HepG2 (cell line): ENCODE measurements around the gene ANKRD52. TPM values are rescaled to one million over a fixed set of nuclear protein-coding genes. Genes with fewer than 3 reads are reported as not detected.

Experiments
- ATF5 ChIP-seq: sonication (generic); formaldehyde crosslinking; IDR thresholded peaks from 2 replicates; pipeline ENCODE4 v1.4.0; 2020; ENCODE audit warnings: mild to moderate bottlenecking, low read depth, missing genetic modification reagents
- ERF ChIP-seq: IDR thresholded peaks from 2 replicates; pipeline ENCODE4 v1.6.1; 2018; ENCODE audit warnings: missing biosample characterization, missing genetic modification reagents
- GABPB1 ChIP-seq: IDR thresholded peaks from 2 replicates; pipeline ENCODE4 v1.6.1; 2016; ENCODE audit warnings: mild to moderate bottlenecking, missing genetic modification reagents, moderate library complexity, missing compliant biosample characterization
- NBN ChIP-seq: fragments of 450-650 bp; conservative IDR thresholded peaks from 2 replicates; pipeline ENCODE4 v1.6.1; 2017
- PAX8 ChIP-seq: sonication (generic); formaldehyde crosslinking; IDR thresholded peaks from 2 replicates; pipeline ENCODE4 v1.8.0; 2022; ENCODE audit warnings: mild to moderate bottlenecking, missing genetic modification reagents, borderline replicate concordance
- RARG ChIP-seq: sonication (generic); formaldehyde crosslinking; IDR thresholded peaks from 2 replicates; pipeline ENCODE4 v1.4.0; 2020; ENCODE audit warnings: low read depth, mild to moderate bottlenecking, missing genetic modification reagents
- SYNCRIP ChIP-seq: fragments of 200-400 bp; formaldehyde crosslinking; IDR thresholded peaks from 2 replicates; pipeline ENCODE4 v1.6.1; 2018; ENCODE audit warnings: mild to moderate bottlenecking, low read depth, low read length; ENCODE audit not compliant: insufficient read depth
- TSC22D2 ChIP-seq: sonication (generic); formaldehyde crosslinking; IDR thresholded peaks from 2 replicates; pipeline ENCODE4 v1.5.1; 2020; ENCODE audit warnings: missing genetic modification reagents, mild to moderate bottlenecking, borderline replicate concordance
- ZBTB49 ChIP-seq: sonication (generic); formaldehyde crosslinking; IDR thresholded peaks from 2 replicates; pipeline ENCODE4 v1.4.0; 2020; ENCODE audit warnings: missing genetic modification reagents, borderline replicate concordance
- ZGPAT ChIP-seq: IDR thresholded peaks from 2 replicates; pipeline ENCODE4 v1.6.1; 2016; ENCODE audit warnings: mild to moderate bottlenecking
- ZHX2 ChIP-seq, 2 experiments: sonication (generic) in 1 of 2; formaldehyde crosslinking in 1 of 2; IDR thresholded peaks; 2 replicates each; pipeline versions ENCODE4 v1.6.1 to v1.9.0; 2014 to 2022; ENCODE audit warnings: antibody characterized with exemption in 1 of 2, borderline replicate concordance in 1 of 2, inconsistent platforms in 1 of 2, low read depth in 1 of 2, missing genetic modification reagents in 1 of 2
- ZNF3 ChIP-seq: IDR thresholded peaks from 2 replicates; pipeline ENCODE4 v1.7.0; 2017; ENCODE audit warnings: inconsistent platforms
- ZNF543 ChIP-seq: sonication (generic); formaldehyde crosslinking; IDR thresholded peaks from 2 replicates; pipeline ENCODE4 v1.4.0; 2020; ENCODE audit warnings: mild to moderate bottlenecking, missing genetic modification reagents
- ZNF75D ChIP-seq: sonication (generic); formaldehyde crosslinking; IDR thresholded peaks from 2 replicates; pipeline ENCODE4 v1.8.1; 2023; ENCODE audit warnings: missing genetic modification reagents, mild to moderate bottlenecking, borderline replicate concordance
- polyA plus RNA-seq, 8 experiments: library from polyadenylated mRNA; depleted of rRNA in 3 of 8; stranded (reverse) in 7 of 8; unstranded in 1 of 8; fragments of >200 nt; fragmentation: Illumina TruSeq in 4 of 8; extraction: Trizol in 4 of 8; gene quantifications; 2 replicates each; pipeline versions ENCODE4 v1.2.1 to v1.2.3, GENCODE V29; 2011 to 2016; ENCODE audit warnings: low read depth in 4 of 8, missing spikeins in 1 of 8, mixed read lengths in 1 of 8; ENCODE audit not compliant: insufficient read depth in 1 of 8
- total RNA-seq, 5 experiments: library from RNA; depleted of rRNA; stranded (reverse); fragments of >200 nt; fragmentation: Illumina TruSeq; extraction: Trizol; gene quantifications; 2 replicates each; pipeline ENCODE4 v1.2.3, GENCODE V29; 2016; ENCODE audit warnings: low read depth in 1 of 5

Gene ANKRD52
- total and polyA plus RNA-seq, 2 of the 13 experiments (the other 11 are each of a cell fraction or from before 2014, with no cell fraction given), result 7.8 to 9.2 TPM

DNA sequence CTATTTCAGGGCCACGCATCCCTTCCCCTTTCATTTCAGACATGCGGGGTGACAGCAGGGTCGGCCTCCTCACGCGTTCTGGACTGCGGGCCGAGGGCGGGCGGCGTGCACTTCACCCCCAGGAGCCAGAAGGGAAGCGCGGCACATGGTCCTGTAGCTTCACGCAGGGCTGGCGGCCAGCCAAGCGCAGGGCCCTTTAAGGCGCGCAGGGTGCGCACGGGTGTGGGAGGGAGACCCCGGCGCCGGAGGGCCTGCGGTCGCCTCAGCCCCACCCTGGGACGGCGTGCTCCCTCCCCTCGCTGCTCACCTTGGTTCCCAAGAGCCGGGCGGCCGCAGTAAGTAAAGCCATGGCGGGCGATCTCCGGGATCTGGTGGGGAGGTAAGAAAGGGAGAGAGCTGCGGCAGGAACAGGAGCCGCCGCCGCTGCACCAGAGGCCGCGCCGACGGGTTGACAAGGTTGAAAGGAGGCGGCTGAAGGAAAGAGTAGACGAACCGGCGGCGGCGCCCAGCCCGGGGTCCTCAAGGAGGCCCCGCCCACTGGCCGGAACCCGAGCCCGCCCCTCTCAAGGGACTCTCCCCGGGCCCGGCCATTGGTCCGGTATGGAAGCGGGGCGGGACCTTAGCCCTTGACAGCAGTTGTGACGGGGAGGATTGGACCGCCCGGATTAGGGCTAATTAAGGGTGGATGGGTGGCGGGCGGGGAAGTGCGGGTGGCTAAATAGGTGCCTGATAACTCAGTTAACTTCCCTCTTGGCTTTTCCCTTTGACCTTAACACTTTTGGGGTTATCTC, 41.9 kb upstream of the ANKRD52 start, which contains the start of gene CS (continued):
- TF ChIP-seq ERF (CRISPR knock-in tag) (peak; percentile 17; the same call in 1 of the 2 replicates), ZHX2 (IDR thresholded peaks at IDR 0.05; ENCODE audit: low read depth) (no peak), ZHX2 (CRISPR knock-in tag; IDR thresholded peaks at IDR 0.05; ENCODE audit: borderline replicate concordance) (no peak), ZNF3 (CRISPR knock-in tag) (no peak), PAX8 (CRISPR knock-in tag) (0 out of 2 replicates have a peak, but pooled peaks have one; percentile 60), NBN (no peak), ZNF75D (CRISPR knock-in tag) (no peak), ATF5 (CRISPR knock-in tag) (no peak; the same call in 1 of the 2 replicates), ZNF543 (CRISPR knock-in tag) (peak; percentile 84), TSC22D2 (CRISPR knock-in tag) (no peak), RARG (CRISPR knock-in tag) (no peak; the same call in 1 of the 2 replicates), ZBTB49 (no peak), SYNCRIP (no peak), ZGPAT (peak; percentile 47; the same call in 1 of the 2 replicates), GABPB1 (peak; percentile 90)
